H1 (cell line): Measurements from ENCODE around the gene ZRANB3. TPM values are rescaled to one million over a fixed set of nuclear protein-coding genes. Genes with fewer than 3 reads are reported as not detected.

Source experiments
- ASH2L ChIP-seq: fragments of 200-600, 300-600 bp; sonication (generic); IDR thresholded peaks from one replicate; pipeline ENCODE4 v1.7.1; 2017; ENCODE audit warnings: low read length
- BRCA1 ChIP-seq: IDR thresholded peaks from 2 replicates; pipeline ENCODE4 v1.6.1; 2012; ENCODE audit warnings: low read depth, low read length, improper control_type of control experiment
- CBX5 ChIP-seq: fragments of 300-800, 300-1000 bp; sonication (generic); IDR thresholded peaks from 2 replicates; pipeline ENCODE4 v1.7.1; 2016; ENCODE audit warnings: antibody characterized with exemption, low read length, low read depth
- CBX8 ChIP-seq: fragments of 300-800, 300-1000 bp; sonication (generic); IDR thresholded peaks from 2 replicates; pipeline ENCODE4 v1.7.1; 2016; ENCODE audit warnings: low read depth, low read length, borderline replicate concordance
- CEBPB ChIP-seq: IDR thresholded peaks from 2 replicates; pipeline ENCODE4 v1.6.1; 2012; ENCODE audit warnings: low read depth, low read length
- CTBP2 ChIP-seq: IDR thresholded peaks from 2 replicates; pipeline ENCODE4 v1.7.0; 2011; ENCODE audit warnings: borderline replicate concordance, mild to moderate bottlenecking, moderate library complexity, mixed read lengths, low read length; ENCODE audit not compliant: insufficient read depth, insufficient read length
- EP300 ChIP-seq, 2 experiments: IDR thresholded peaks; 1 replicate in 1 of 2; 2 replicates in 1 of 2; pipeline ENCODE4 v1.6.1; 2011 to 2012; ENCODE audit warnings: low read depth in 2 of 2, low read length in 2 of 2, mild to moderate bottlenecking in 2 of 2, borderline replicate concordance in 1 of 2, inconsistent platforms in 1 of 2, moderate library complexity in 1 of 2
- FOSL1 ChIP-seq: IDR thresholded peaks from 2 replicates; pipeline ENCODE4 v1.6.1; 2011; ENCODE audit warnings: mild to moderate bottlenecking, low read depth, low read length, moderate library complexity; ENCODE audit not compliant: insufficient read depth
- JUN ChIP-seq: IDR thresholded peaks from 2 replicates; pipeline ENCODE4 v1.6.1; 2011; ENCODE audit warnings: low read depth, mild to moderate bottlenecking, improper control_type of control experiment, low read length
- POLR2A ChIP-seq, 2 experiments: IDR thresholded peaks; 1 replicate in 1 of 2; 2 replicates in 1 of 2; pipeline ENCODE4 v1.6.1; 2011; ENCODE audit warnings: low read depth in 2 of 2, low read length in 2 of 2, mild to moderate bottlenecking in 2 of 2; ENCODE audit errors: control extremely low read depth in 1 of 2
- RFX5 ChIP-seq: IDR thresholded peaks from 2 replicates; pipeline ENCODE4 v1.6.1; 2011; ENCODE audit warnings: low read depth, low read length, improper control_type of control experiment, borderline replicate concordance
- SIRT6 ChIP-seq: IDR thresholded peaks from one replicate; pipeline ENCODE4 v1.7.1; 2012; ENCODE audit warnings: low read length, inconsistent platforms
- SP2 ChIP-seq: IDR thresholded peaks from 2 replicates; pipeline ENCODE4 v1.6.1; 2012; ENCODE audit warnings: mild to moderate bottlenecking, low read length, inconsistent platforms
- SRF ChIP-seq: IDR thresholded peaks from 2 replicates; pipeline ENCODE4 v1.6.1; 2011; ENCODE audit warnings: mild to moderate bottlenecking, low read depth, low read length, moderate library complexity
- TAF7 ChIP-seq: optimal IDR thresholded peaks from 2 replicates; pipeline ENCODE3; 2011; ENCODE audit warnings: low read depth, mild to moderate bottlenecking, inconsistent platforms, low read length, moderate library complexity, borderline replicate concordance
- polyA plus RNA-seq, 7 experiments: library from polyadenylated mRNA; depleted of rRNA in 3 of 7; stranded (reverse) in 5 of 7; unstranded in 2 of 7; fragments of >200 nt in 5 of 7; fragments of 200-250 nt in 2 of 7; gene quantifications; 1 replicate in 5 of 7; 2 replicates in 1 of 7; 4 replicates in 1 of 7; pipeline versions ENCODE4 v1.2.1 to v1.2.3, GENCODE V29; 2011 to 2013; ENCODE audit warnings: missing spikeins in 2 of 7, mixed read lengths in 2 of 7
- total RNA-seq: library from RNA; stranded (reverse); fragmentation: NEBNext Ultra II Directional; extraction: Animal tissue kit (Norgen Biotek cat#: 25700); gene quantifications from 2 replicates; pipeline ENCODE4 v1.2.1, GENCODE V29; 2021
- TF ChIP-seq, protein P1 (sequence below): IDR thresholded peaks from 2 replicates; pipeline ENCODE4 v1.6.1; 2012; ENCODE audit warnings: low read length, inconsistent platforms

The ZRANB3 gene
- total and polyA plus RNA-seq, 2 of the 8 experiments (the other 6 are each of a cell fraction or from before 2014, with no cell fraction given), result 4.5 to 19.3 TPM

DNA sequence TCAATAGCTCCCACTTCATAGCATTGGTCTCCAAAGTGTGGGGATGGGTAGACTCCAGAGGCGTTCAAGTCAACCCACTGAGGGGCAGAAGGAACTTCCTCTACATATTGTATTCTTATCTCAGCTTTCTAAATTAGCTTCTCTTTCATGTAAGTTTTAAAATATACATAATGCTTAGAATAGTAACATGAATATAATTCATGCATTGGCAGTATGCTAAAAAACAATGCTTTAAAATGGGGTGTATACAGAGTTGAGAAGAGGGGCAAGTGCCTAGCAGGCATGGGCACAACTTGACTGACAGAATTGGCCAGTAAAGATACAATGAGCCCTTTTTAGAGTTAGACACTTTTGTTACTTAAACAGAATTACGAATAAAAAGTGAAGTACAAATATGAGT, 212.2 kb downstream of the ZRANB3 start (continued):
- no peak for TF ChIP-seq JUN
- no peak for TF ChIP-seq BRCA1
- no peak for TF ChIP-seq ASH2L
- TF ChIP-seq CBX5, result no peak
- TF ChIP-seq FOSL1, result no peak
- no peak for TF ChIP-seq SRF
- no peak for TF ChIP-seq EP300 (IDR thresholded peaks at IDR 0.05; ENCODE audit: borderline replicate concordance in 1 of 2, low read depth in 2 of 2, low read length in 2 of 2)
- TF ChIP-seq CTBP2, result no peak
- no peak for TF ChIP-seq CBX8
- TF ChIP-seq CEBPB, result no peak
- no peak for TF ChIP-seq TAF7
- TF ChIP-seq, protein P1, sequence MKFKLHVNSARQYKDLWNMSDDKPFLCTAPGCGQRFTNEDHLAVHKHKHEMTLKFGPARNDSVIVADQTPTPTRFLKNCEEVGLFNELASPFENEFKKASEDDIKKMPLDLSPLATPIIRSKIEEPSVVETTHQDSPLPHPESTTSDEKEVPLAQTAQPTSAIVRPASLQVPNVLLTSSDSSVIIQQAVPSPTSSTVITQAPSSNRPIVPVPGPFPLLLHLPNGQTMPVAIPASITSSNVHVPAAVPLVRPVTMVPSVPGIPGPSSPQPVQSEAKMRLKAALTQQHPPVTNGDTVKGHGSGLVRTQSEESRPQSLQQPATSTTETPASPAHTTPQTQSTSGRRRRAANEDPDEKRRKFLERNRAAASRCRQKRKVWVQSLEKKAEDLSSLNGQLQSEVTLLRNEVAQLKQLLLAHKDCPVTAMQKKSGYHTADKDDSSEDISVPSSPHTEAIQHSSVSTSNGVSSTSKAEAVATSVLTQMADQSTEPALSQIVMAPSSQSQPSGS, result no peak
- no peak for TF ChIP-seq RFX5
- no peak for TF ChIP-seq SIRT6
- TF ChIP-seq SP2, result no peak
- TF ChIP-seq POLR2A (IDR thresholded peaks at IDR 0.05; ENCODE audit: control extremely low read depth in 1 of 2, low read depth in 2 of 2, low read length in 2 of 2), result no peak
